ENCODE results near the gene ABCC11. TPM values are rescaled to one million over a fixed set of nuclear protein-coding genes. Genes with fewer than 3 reads are reported as not detected.

The ABCC11 gene
- total and polyA plus RNA-seq, 2 of the 4 experiments (the other 2 are of a cell fraction) = 0.09 to 0.18 TPM

DNA sequence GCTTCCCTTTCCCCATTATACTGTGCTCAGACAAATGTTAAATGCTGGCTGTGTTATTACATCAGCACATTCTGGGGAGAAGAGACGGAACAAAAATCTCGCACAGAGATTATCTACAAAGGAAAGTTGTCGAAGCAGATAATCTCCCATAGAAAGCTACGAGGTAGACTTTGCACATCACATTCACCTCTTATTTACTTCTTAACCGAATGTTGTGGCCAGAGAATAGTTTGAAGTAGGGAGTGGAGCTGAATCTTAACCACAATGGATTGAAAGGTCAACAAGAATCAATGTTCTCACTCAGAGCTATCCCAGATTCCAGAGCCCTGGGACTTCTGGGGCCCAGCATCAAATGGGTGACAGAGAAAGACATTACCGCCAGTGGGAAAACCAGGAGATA is 31.6 kb downstream of the ABCC11 start:
- H3K4ac ChIP-seq (ENCODE audit: low read depth, low read length) = no peak overlapping the region
- no peak overlapping the region for H3K18ac ChIP-seq (ENCODE audit: low read depth, low read length)
- no peaks in the 10 kb centered on the region for H4K20me1 ChIP-seq (ENCODE audit: insufficient read depth, low read length)
- H3K36me3 ChIP-seq (ENCODE audit: control insufficient read depth, insufficient read depth, low read length) = no peaks in the 10 kb centered on the region
- no peaks in the 10 kb centered on the region for H3K4me1 ChIP-seq (ENCODE audit: control insufficient read depth, insufficient read depth, low read length)
- in situ Hi-C loops (cut with MboI; ENCODE audit: low sequenced_read_pairs) (no loop called here), intact Hi-C loops (cut with micrococcal nuclease) (no loop called here), dilution Hi-C loops (cut with HindIII; ENCODE audit: low sequenced_read_pairs, unreplicated experiment) (no loop called here)
- no CpG with 5 or more reads among the region's 6 CpGs for WGBS, 2 experiments (ENCODE audit: extremely low coverage in 2 of 2, insufficient read length in 1 of 2)
- H3K9me1 ChIP-seq (ENCODE audit: insufficient read depth, low read length) = no peaks in the 10 kb centered on the region
- TF ChIP-seq FOS (IDR thresholded peaks at IDR 0.05; ENCODE audit: low read depth, low read length) = no peak
- no peak for TF ChIP-seq CEBPB (IDR thresholded peaks at IDR 0.05; ENCODE audit: low read depth, low read length)
- TF ChIP-seq RAD21 (IDR thresholded peaks at IDR 0.05; ENCODE audit: low read length) = no peak
- no peak for TF ChIP-seq SMC3 (IDR thresholded peaks at IDR 0.05; ENCODE audit: low read depth, low read length)
- TF ChIP-seq MXI1 (IDR thresholded peaks at IDR 0.05; ENCODE audit: borderline replicate concordance, low read depth, low read length) = no peak
- TF ChIP-seq, protein P1, sequence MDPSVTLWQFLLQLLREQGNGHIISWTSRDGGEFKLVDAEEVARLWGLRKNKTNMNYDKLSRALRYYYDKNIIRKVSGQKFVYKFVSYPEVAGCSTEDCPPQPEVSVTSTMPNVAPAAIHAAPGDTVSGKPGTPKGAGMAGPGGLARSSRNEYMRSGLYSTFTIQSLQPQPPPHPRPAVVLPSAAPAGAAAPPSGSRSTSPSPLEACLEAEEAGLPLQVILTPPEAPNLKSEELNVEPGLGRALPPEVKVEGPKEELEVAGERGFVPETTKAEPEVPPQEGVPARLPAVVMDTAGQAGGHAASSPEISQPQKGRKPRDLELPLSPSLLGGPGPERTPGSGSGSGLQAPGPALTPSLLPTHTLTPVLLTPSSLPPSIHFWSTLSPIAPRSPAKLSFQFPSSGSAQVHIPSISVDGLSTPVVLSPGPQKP (IDR thresholded peaks at IDR 0.05; ENCODE audit: borderline replicate concordance, low read depth, low read length) = no peak
- TF ChIP-seq POLR2A (IDR thresholded peaks at IDR 0.05; ENCODE audit: low read depth, low read length) = no peak
- no peak for TF ChIP-seq RFX5 (IDR thresholded peaks at IDR 0.05; ENCODE audit: low read depth, low read length)
- TF ChIP-seq BHLHE40 (IDR thresholded peaks at IDR 0.05; ENCODE audit: low read depth, low read length) = no peak
- no peak for TF ChIP-seq MAFK (IDR thresholded peaks at IDR 0.05; ENCODE audit: low read depth, low read length)
- no peak for TF ChIP-seq RCOR1 (IDR thresholded peaks at IDR 0.05; ENCODE audit: insufficient replicate concordance, low read length)
- TF ChIP-seq, protein P2, sequence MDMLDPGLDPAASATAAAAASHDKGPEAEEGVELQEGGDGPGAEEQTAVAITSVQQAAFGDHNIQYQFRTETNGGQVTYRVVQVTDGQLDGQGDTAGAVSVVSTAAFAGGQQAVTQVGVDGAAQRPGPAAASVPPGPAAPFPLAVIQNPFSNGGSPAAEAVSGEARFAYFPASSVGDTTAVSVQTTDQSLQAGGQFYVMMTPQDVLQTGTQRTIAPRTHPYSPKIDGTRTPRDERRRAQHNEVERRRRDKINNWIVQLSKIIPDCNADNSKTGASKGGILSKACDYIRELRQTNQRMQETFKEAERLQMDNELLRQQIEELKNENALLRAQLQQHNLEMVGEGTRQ (IDR thresholded peaks at IDR 0.05; ENCODE audit: low read depth, low read length) = no peak
- no peak for TF ChIP-seq NFE2L2 (IDR thresholded peaks at IDR 0.05; ENCODE audit: low read depth, low read length)
- TF ChIP-seq, protein P3, sequence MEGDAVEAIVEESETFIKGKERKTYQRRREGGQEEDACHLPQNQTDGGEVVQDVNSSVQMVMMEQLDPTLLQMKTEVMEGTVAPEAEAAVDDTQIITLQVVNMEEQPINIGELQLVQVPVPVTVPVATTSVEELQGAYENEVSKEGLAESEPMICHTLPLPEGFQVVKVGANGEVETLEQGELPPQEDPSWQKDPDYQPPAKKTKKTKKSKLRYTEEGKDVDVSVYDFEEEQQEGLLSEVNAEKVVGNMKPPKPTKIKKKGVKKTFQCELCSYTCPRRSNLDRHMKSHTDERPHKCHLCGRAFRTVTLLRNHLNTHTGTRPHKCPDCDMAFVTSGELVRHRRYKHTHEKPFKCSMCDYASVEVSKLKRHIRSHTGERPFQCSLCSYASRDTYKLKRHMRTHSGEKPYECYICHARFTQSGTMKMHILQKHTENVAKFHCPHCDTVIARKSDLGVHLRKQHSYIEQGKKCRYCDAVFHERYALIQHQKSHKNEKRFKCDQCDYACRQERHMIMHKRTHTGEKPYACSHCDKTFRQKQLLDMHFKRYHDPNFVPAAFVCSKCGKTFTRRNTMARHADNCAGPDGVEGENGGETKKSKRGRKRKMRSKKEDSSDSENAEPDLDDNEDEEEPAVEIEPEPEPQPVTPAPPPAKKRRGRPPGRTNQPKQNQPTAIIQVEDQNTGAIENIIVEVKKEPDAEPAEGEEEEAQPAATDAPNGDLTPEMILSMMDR (conservative IDR thresholded peaks at IDR 0.05; ENCODE audit: low read depth, low read length) = no peak
- TF ChIP-seq MAZ (IDR thresholded peaks at IDR 0.05; ENCODE audit: borderline replicate concordance, low read depth, low read length) = no peak
- no peak for TF ChIP-seq CHD1 (IDR thresholded peaks at IDR 0.05; ENCODE audit: low read depth, low read length)
- no peak overlapping the region for H2AK5ac ChIP-seq (ENCODE audit: low read depth, low read length)
- ChIA-PET CTCF (interaction anchor here (0.6 kb wide), 1 partner anchor 9 kb away, joined by 3 read pairs; no protein-coding TSS in a partner anchor), POLR2A (ENCODE audit: unreplicated experiment) (no interaction called here)
- H3K23ac ChIP-seq (ENCODE audit: low read depth, low read length) = no peak overlapping the region
- no peak overlapping the region for H2BK20ac ChIP-seq (ENCODE audit: low read depth, low read length)
- no peak overlapping the region for H3K14ac ChIP-seq (replicated peaks; ENCODE audit: low read depth, low read length)
- no peak overlapping the region for H3K56ac ChIP-seq (ENCODE audit: extremely low read depth, insufficient read depth, low read length)
- no peak overlapping the region for H2BK15ac ChIP-seq (ENCODE audit: low read depth, low read length)
- H2BK120ac ChIP-seq (ENCODE audit: low read depth, low read length) = no peak overlapping the region
- BruUV-seq (replicated peaks) = no TSS peak
- ATAC-seq (ENCODE audit: low read depth) (no peak), DNase-seq (no peak)
- H3K9ac ChIP-seq (ENCODE audit: low read depth, low read length) = no peak overlapping the region
- no peak overlapping the region for H4K5ac ChIP-seq (ENCODE audit: low read depth, low read length)
- H3K9me3 ChIP-seq (ENCODE audit: control insufficient read depth, insufficient read depth, low read length) = no peaks in the 10 kb centered on the region
- no peaks in the 10 kb centered on the region for H3K79me1 ChIP-seq (ENCODE audit: low read depth in 1 of 2, low read length in 2 of 2)
- H4K8ac ChIP-seq (ENCODE audit: low read depth in 2 of 2, low read length in 2 of 2) = no peak overlapping the region
- H3K4me3 ChIP-seq (ENCODE audit: insufficient read depth, low read depth, low read length) = no peak overlapping the region
- H2AFZ ChIP-seq (replicated peaks; ENCODE audit: low read length, poor library complexity) = no peak overlapping the region
- peaks cover 28% of the 10 kb centered on the region for H3K27me3 ChIP-seq (ENCODE audit: control insufficient read depth, insufficient read depth, low read length)
- no peak overlapping the region for H2AK9ac ChIP-seq (replicated peaks; ENCODE audit: low read depth, low read length, poor library complexity)
- H3K27ac ChIP-seq (ENCODE audit: insufficient read depth, low read length) = no peak overlapping the region
- H3K4me2 ChIP-seq (ENCODE audit: low read depth, low read length) = no peak overlapping the region
- H4K91ac ChIP-seq (ENCODE audit: insufficient read depth, low read depth, low read length) = no peak overlapping the region
- no peak overlapping the region for H2BK5ac ChIP-seq (ENCODE audit: low read depth, low read length, poor library complexity, severe bottlenecking)

All from IMR-90 (cell line).